Placental pericyte (primary cell): ENCODE results near the gene CMBL. TPM values are rescaled to one million over a fixed set of nuclear protein-coding genes. Genes with fewer than 3 reads are reported as not detected.

Experiments
- small RNA-seq: library from RNA; depleted of rRNA; stranded (forward); fragments of <200 nt; gene quantifications from one replicate; pipeline ENCODE3, GENCODE V24; 2012; ENCODE audit warnings: low replicate concordance
- total RNA-seq: library from RNA; depleted of rRNA; stranded (reverse); fragments of >200 nt; gene quantifications from 2 replicates; pipeline ENCODE4 v1.2.3, GENCODE V29; 2012

The CMBL gene
- total RNA-seq, result 3.6 and 5.7 TPM in 2 replicates

GRCh38 chr5:10307206-10308148 lies at the start of gene CMBL:
Gene CMBL (minus strand): TSS chr5:10307902. CDS start chr5:10290762, 17,140 bp downstream.

GRCh38 chr5:10353241-10354047 lies 45.7 kb upstream of the CMBL start, which contains the start of gene MARCHF6:
Gene MARCHF6 (plus strand): TSS chr5:10353695. CDS start chr5:10353899, 204 bp downstream.

GRCh38 chr5:10249948-10250805 lies 57.5 kb downstream of the CMBL start, which contains the start of gene CCT5:
Gene CCT5 (plus strand): TSS chr5:10250280. CDS start chr5:10250341, 61 bp downstream.

Small RNA genes lying within 50 kb of the gene (small RNA-seq; reads per million reads assigned to genes)
- not detected for gene RF00019

Other genes with a start within 250 kb of the CMBL start
- 26.5 and 31.7 TPM in 2 replicates for gene ATPSCKMT, start 58.0 kb downstream of the CMBL start, total RNA-seq
- gene CCT5, start 57.6 kb downstream of the CMBL start, total RNA-seq, result 332 and 524 TPM in 2 replicates
- 41.9 and 54.1 TPM in 2 replicates for gene MARCHF6, start 45.8 kb upstream of the CMBL start, total RNA-seq
- 0.29 and 0.44 TPM in 2 replicates for gene ROPN1L, start 134.0 kb upstream of the CMBL start, total RNA-seq